ENCODE results near the gene SLC25A42.
"Not testable (repeated sequence)": the region's sequence is repeated elsewhere in the genome, so short reads cannot be mapped to it uniquely, and the experiment has no call there.

SLC25A42 gene

DNA sequence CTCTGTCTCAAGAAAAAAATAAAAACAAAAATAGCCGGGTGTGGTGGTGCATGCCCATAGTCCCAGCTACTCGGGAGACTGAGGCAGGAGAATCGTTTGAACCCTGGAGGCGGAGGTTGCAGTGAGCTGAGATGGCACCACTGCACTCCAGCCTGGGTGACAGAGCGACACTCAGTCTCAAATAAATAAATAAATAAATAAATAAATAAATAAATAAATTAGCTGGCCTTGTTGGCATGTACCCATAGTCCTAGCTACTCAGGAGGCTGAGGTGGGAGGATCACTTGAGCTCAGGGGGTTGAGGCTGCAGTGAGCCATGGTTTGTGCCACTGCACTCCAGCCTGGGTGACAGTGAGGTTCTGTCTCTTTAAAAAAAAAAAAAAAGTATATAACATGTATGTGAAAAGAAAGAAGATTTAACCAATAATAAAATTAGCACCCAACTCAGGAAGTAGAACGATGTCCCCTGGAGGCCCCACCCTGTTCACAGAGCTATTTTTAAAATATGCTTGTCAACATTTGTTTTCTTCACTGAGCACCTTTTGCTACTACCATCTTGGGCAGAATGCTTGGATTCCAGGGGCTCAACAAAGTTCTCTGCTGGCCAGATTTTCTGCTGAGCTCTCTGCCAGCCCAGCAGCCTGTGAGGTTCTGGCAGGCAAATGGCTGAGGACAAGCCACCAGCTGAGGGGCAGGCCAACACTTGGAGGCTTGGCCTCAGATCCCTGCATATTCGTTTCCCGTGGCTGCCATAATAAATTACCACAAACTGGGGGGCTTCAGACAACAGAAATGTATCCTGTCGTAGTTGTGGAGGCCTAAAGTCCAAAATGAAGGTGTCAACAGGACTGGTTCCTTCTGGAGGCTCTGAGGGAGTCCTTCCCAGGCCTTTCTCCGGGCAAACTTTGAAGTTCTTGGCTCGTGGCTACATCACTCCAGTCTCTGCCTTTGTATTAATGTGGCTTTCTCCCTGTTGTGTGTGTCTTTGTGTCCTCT lies 5.2 kb downstream of the SLC25A42 start:
- no peak for DNase-seq (ENCODE audit: low spot score)

DNA sequence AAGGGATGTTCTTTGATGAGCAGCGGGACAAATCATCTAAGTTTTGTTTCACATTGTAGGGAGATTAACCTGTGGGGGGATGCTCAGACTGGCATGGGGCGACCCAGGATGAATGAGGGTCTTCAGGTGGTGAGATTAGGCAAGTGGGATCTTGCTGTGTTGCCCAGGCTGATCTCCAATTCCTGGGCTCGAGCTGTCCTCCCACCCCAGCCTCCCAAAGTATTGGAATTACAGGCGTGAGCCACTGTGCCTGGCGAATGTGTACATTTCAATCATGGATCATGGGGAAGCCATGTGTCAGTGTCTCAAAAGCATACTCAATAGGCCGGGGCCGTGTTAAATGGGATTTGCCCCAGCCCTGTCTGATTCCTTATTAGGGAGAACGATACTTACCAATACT lies 8.1 kb downstream of the SLC25A42 start:
- DNase-seq (ENCODE audit: low spot score), result no peak

DNA sequence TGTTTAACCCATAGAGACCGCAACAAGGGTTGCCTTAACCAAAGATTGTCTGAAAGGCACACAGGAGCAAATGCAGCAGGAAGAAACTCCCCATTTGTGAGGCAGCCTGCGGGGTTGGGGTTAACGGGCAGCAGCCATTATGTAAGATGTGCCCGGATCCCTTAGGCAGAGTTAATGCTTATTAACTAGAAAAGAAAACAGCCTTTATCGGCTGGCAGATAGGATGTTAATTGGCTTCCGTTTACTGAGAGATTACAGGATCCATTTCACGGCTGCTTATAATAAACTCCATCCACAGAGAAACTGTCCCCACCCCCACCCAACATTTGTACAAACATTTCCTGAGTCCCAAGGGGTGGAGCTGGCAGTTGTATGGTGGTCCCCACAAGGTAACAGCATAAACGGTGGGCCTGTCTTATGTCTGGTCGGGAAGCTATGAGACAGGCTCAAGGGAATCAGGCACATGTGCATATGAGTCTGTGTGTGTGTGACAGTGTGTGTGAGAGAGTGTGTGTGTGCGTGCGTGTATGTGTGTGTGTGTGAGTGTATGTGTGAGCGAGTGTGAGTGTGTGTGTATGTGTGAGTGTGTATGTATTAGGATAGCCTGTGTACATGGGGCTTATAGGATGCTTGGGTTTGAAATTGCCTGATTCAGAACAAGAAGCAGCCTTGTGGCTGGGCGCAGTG lies 10.5 kb downstream of the SLC25A42 start:
- no peak for DNase-seq (ENCODE audit: low spot score)

- DNase-seq (ENCODE audit: low spot score), result no peak
Observed at GRCh38 chr19:19075126-19075525, 11.3 kb downstream of the SLC25A42 start.

- no peak for DNase-seq (ENCODE audit: low spot score)
Observed at GRCh38 chr19:19076476-19076875, 12.7 kb downstream of the SLC25A42 start.

DNA sequence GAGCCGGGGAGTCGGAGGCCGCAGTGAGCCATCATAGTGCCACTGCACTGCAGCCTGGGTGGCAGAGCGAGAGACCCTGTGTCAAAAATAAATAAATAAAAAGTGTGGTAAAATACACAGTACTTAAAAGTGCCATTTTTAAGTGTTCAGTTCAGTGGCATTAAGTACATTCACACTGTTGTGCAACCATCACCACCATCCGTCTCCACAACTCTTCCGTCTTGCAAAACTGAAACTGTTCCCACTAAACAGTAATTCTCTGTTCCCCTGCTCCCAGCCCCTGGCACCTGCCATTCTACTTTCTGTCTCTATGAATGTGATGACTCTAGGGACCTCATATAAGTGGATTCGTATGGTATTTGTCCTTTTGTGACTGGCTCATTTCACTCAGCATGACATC lies 13.3 kb downstream of the SLC25A42 start:
- no peak for DNase-seq (ENCODE audit: low spot score)

- no peak for DNase-seq (ENCODE audit: low spot score)
Observed at GRCh38 chr19:19078801-19079200, 15.0 kb downstream of the SLC25A42 start.

DNA sequence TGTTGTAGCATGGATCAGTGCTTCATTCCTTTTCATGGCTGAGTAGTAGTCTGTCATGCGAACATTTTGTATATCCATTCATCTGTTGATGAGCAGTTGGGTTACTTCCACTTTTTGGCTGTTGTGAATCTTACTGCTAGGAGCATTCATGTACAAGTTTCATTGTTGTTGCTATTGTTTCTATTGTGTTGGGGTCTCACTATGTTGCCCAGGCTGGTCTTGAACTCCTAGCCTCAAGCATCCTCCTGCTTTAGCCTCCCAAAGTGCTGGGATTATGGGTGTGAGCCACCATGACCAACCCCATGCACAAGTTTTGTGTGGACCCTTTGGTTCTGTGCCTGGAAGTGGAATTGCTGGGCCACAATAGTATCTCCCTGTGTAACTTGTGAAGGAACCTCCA lies 15.8 kb downstream of the SLC25A42 start:
- no peak for DNase-seq (ENCODE audit: low spot score)

GRCh38 chr19:19081642-19082151 lies 17.9 kb downstream of the SLC25A42 start:
- no peak for DNase-seq (ENCODE audit: low spot score)

- no peak for DNase-seq (ENCODE audit: low spot score)
Observed at GRCh38 chr19:19083413-19084178, 19.8 kb downstream of the SLC25A42 start.

- no peak for DNase-seq (ENCODE audit: low spot score)
Observed at GRCh38 chr19:19087676-19088075, 23.9 kb downstream of the SLC25A42 start.

DNA sequence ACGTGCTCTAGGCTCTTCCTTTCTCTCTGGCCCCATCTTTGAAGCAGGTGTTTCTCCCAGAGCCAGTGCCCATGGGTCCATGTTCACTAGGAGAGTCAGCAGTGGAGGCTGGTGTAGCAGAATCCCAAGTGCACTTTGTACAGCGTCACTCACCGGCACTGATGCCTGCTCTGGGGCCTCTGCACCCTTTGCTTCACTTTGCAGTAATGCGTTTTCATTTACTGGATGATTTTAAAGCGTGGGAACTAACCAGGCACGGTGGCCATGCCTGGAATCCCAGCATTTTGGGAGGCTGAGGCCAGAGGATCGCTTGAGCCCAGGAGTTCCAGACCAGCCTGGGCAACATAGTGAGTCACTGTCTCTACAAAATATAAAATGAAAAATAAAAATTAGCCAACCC lies 30.7 kb downstream of the SLC25A42 start:
- no peak for DNase-seq (ENCODE audit: low spot score)

- DNase-seq (ENCODE audit: low spot score), result no peak
Observed at GRCh38 chr19:19095691-19096090, 31.9 kb downstream of the SLC25A42 start.

DNA sequence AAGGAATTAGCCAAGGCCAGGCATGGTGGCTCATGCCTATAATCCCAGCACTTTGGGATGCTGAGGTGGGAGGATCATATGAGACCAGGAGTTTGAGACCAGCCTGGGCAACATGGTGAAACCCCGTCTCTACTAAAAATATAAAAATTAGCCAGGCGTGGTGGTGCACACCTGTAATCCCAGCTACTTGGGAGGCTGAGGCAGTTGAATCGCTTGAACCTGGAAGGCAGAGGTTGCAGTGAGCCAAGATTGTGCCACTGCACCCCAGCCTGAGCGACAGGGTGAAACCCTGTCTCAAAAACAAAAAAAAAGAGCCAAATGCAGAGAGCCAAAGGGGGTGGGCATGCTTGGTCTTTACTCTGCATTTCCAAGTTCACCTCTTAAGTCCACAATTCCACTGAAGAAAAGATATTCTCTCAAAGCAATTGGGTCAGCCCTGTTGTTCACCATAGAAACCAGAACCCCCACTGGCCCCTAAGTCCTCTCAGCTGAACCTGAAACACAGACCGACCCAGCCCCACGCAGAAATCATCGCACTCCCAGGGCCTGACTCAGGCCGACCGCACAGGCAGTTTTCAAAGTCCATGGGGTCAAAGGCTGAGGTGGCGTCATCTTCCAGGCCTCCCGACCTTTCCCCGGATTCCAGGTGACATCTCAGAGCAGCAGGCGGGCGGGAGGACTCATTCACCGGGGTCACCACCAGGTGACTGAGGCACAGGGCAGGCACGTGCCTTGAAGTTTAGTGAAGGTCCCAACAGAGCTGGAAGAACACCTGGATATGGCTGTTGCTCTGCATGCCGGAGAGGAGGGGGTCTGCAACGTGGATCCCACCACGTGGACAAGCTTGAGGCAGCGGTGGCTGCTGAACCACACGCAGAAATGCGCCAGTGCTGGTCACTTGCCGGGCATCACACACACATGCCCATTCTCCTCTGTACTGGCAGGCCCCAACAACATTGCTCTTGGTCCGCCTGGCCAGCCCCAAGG lies 33.1 kb downstream of the SLC25A42 start:
- DNase-seq (ENCODE audit: low spot score), result no peak

GRCh38 chr19:19098084-19098702 lies 34.4 kb downstream of the SLC25A42 start:
- DNase-seq (ENCODE audit: low spot score), result no peak

DNA sequence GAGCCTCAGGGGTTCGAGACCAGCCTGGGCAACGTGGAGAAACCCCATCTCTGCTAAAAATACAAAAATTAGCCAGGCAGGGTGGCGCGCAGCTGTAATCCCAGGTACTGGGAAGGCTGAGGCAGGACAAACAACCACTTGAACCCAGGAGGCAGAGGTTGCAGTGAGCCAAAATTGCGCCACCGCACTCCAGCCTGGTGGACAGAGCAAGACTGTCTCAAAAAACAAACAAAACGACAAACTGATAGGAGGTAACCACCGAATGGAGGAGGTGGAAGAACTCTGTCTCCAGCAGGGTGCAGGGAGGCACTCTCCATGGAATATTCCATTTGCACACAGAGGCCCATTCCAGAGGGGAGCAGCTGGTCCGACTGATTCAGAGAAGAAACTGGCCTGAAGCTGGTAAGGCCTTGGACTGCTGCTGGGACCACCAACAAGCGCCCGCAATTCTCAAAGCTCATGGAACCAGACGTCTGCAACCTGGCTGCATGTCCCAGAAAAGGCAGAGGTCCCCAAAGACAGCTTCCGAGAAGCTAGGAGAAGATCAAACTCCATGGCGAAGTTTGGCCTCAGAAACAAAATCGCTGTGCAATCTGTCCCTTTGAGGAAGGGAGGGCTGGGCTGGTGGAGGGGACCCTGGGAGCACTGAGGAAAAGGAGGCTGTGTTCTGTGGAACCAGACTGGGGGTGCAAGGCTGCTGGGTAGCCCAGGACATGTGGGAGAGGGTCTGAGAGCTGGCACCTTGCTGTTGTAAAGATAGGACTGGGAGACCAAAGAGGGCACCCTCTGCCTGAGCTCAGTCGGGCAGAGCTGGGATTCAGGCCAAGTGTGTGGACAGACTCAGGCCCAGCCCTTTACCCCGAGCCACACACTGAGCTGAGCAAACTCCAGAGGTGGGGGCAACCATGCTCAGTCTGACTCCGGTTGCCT lies 35.2 kb downstream of the SLC25A42 start:
- no peak for DNase-seq (ENCODE audit: low spot score)

GRCh38 chr19:19101540-19101939 lies 37.7 kb downstream of the SLC25A42 start:
- no peak for DNase-seq (ENCODE audit: low spot score)

- not testable (repeated sequence) for DNase-seq (ENCODE audit: low spot score)
Observed at GRCh38 chr19:19102566-19102965, 38.8 kb downstream of the SLC25A42 start.

DNA sequence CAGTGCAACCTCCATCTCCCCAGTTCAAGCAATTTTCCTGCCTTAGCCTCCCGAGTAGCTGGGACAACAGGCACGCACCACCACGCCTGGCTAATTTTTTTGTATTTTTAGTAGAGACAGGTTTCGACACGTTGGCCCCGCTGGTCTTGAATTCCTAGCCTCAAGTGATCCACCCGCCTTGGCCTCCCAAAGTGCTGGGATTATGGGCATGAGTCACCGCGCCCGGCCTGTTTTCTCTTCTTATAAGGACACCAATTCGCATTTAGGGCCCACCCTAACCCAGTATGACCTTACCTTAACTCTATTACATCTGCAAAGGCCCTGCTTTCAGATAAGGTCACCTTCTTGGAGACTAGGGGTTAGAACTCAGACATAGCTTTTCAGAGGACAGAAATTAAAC lies 39.4 kb downstream of the SLC25A42 start:
- no peak for DNase-seq (ENCODE audit: low spot score)
